Thyroid gland (tissue), 4 donors: ENCODE results near the gene PRELP. TPM values are rescaled to one million over a fixed set of nuclear protein-coding genes. Genes with fewer than 3 reads are reported as not detected.

Experiments
- DNase-seq, 2 donors: peaks; one replicate each; pipeline ENCODE4 v3.0.0-alpha.2; 2019
- H3K27ac ChIP-seq, 3 donors: fragments of 200-600 bp; sonication (generic); 1 replicate in 2 of 3; 2 replicates in 1 of 3; pipeline ENCODE4 v1.5.1; 2016 to 2019; ENCODE audit warnings: mild to moderate bottlenecking in 1 of 3, moderate library complexity in 1 of 3
- H3K27me3 ChIP-seq: fragments of 200-600 bp; sonication (generic); one replicate; pipeline ENCODE4 v1.5.1; 2019
- H3K36me3 ChIP-seq, 2 donors: fragments of 200-600 bp; sonication (generic); one replicate each; pipeline ENCODE4 v1.5.1; 2016 to 2019
- H3K4me1 ChIP-seq, 2 donors: fragments of 200-600 bp; sonication (generic); one replicate each; pipeline ENCODE4 v1.5.1; 2017 to 2019
- H3K4me3 ChIP-seq, 3 donors: fragments of 200-600 bp; sonication (generic); replicated peaks in 1 of 3; 1 replicate in 2 of 3; 2 replicates in 1 of 3; pipeline ENCODE4 v1.5.1; 2016; ENCODE audit warnings: mild to moderate bottlenecking in 1 of 3
- H3K9me3 ChIP-seq: fragments of 200-600 bp; sonication (generic); one replicate; pipeline ENCODE4 v1.5.1; 2017
- CTCF ChIP-seq, 6 experiments: fragments of 200-600 bp in 3 of 6; fragments of 450-650 bp in 3 of 6; sonication (generic) in 3 of 6; IDR thresholded peaks; one replicate each; pipeline ENCODE4 v1.5.1; 2016 to 2019; ENCODE audit warnings: antibody characterized with exemption in 6 of 6, mild to moderate bottlenecking in 2 of 6, inconsistent platforms in 1 of 6, moderate library complexity in 1 of 6
- POLR2A ChIP-seq, 2 donors: fragments of 450-650 bp; IDR thresholded peaks; one replicate each; pipeline ENCODE4 v1.6.1; 2017; ENCODE audit warnings: antibody characterized with exemption in 2 of 2, mild to moderate bottlenecking in 2 of 2, moderate library complexity in 1 of 2
- WGBS, 2 donors: methylation state at CpG; one replicate each; pipeline ENCODE4 v1.1.5; 2017; 5-methylcytosine and 5-hydroxymethylcytosine counted together
- intact Hi-C: fragments of 100-400 bp; cut with DNase I; formaldehyde crosslinking; loops from one replicate; pipeline ENCODE4 v1.15.1; 2023
- total RNA-seq, 4 donors: library from RNA; depleted of rRNA; stranded (reverse); fragments of >200 nt; gene quantifications; one replicate each; pipeline ENCODE4 v1.2.3, GENCODE V29; 2016

Gene PRELP
- total RNA-seq, 4 donors from 2014 or later: 17.5 to 86.1 (median 35.4) TPM

GRCh38 chr1:203509135-203509534 lies 33.5 kb downstream of the PRELP start:
- no peaks in the 10 kb centered on the region for H3K9me3 ChIP-seq
- no peak for TF ChIP-seq POLR2A (IDR thresholded peaks at IDR 0.05)
- TF ChIP-seq CTCF (IDR thresholded peaks at IDR 0.05): no peak
- H3K27ac ChIP-seq: no peak overlapping the region
- DNase-seq: no peak
- intact Hi-C loops: loop anchor here (10.0 kb wide), 1 partner anchor 116 kb away; the partner anchor contains the start of gene ATP2B4
- peaks cover 5 to 28% of the 10 kb centered on the region in 2 donors for H3K4me1 ChIP-seq
- no peak overlapping the region for H3K4me3 ChIP-seq
- H3K27me3 ChIP-seq: no peaks in the 10 kb centered on the region
- WGBS, 2 donors: 81 to 95% methylated on average over 1 of the region's 1 CpG
- no peaks in the 10 kb centered on the region for H3K36me3 ChIP-seq

- Histone ChIP-seq H3K4me1 (peaks cover 5 to 28% of the 10 kb centered on the region in 2 donors), H3K4me3 (no peak overlapping the region), H3K27ac (no peak overlapping the region), H3K27me3 (no peaks in the 10 kb centered on the region), H3K9me3 (no peaks in the 10 kb centered on the region), H3K36me3 (no peaks in the 10 kb centered on the region)
- TF ChIP-seq POLR2A (IDR thresholded peaks at IDR 0.05) (no peak), CTCF (IDR thresholded peaks at IDR 0.05) (no peak)
- WGBS, 2 donors: 73 to 83% methylated on average over 6 of the region's 6 CpGs
- no peak for DNase-seq
- intact Hi-C loops: no loop called here
These were observed 35.9 kb downstream of the PRELP start for GRCh38 chr1:203511513-203511912.

GRCh38 chr1:203511930-203512329 lies 36.3 kb downstream of the PRELP start:
- Histone ChIP-seq H3K36me3 (no peaks in the 10 kb centered on the region), H3K4me1 (peaks cover 5 to 25% of the 10 kb centered on the region in 2 donors), H3K9me3 (no peaks in the 10 kb centered on the region), H3K27me3 (no peaks in the 10 kb centered on the region), H3K4me3 (no peak overlapping the region), H3K27ac (no peak overlapping the region)
- no peak for TF ChIP-seq CTCF (IDR thresholded peaks at IDR 0.05)
- TF ChIP-seq POLR2A (IDR thresholded peaks at IDR 0.05): no peak
- no peak for DNase-seq
- intact Hi-C loops: no loop called here
- 88 to 89% methylated on average over 4 of the region's 4 CpGs for WGBS, 2 donors

- H3K27ac ChIP-seq: no peak overlapping the region
- TF ChIP-seq POLR2A (IDR thresholded peaks at IDR 0.05) (no peak), CTCF (IDR thresholded peaks at IDR 0.05) (no peak)
- no peaks in the 10 kb centered on the region for H3K36me3 ChIP-seq
- WGBS, 2 donors: 78 to 84% methylated on average over 1 of the region's 1 CpG
- intact Hi-C loops: no loop called here
- H3K4me1 ChIP-seq: peaks cover 0 to 20% of the 10 kb centered on the region in 2 donors
- H3K27me3 ChIP-seq: no peaks in the 10 kb centered on the region
- no peak overlapping the region for H3K4me3 ChIP-seq
- no peak for DNase-seq
- no peaks in the 10 kb centered on the region for H3K9me3 ChIP-seq
These were observed 36.9 kb downstream of the PRELP start for GRCh38 chr1:203512517-203512847.

- Histone ChIP-seq H3K27me3 (no peaks in the 10 kb centered on the region), H3K27ac (no peak overlapping the region), H3K4me3 (no peak overlapping the region), H3K4me1 (peaks cover 0 to 14% of the 10 kb centered on the region in 2 donors), H3K9me3 (no peaks in the 10 kb centered on the region), H3K36me3 (no peaks in the 10 kb centered on the region)
- intact Hi-C loops: no loop called here
- 59 to 70% methylated on average over 10 of the region's 10 CpGs for WGBS, 2 donors
- TF ChIP-seq POLR2A (IDR thresholded peaks at IDR 0.05): no peak
- no peak for TF ChIP-seq CTCF (IDR thresholded peaks at IDR 0.05)
- no peak for DNase-seq
These were observed 37.4 kb downstream of the PRELP start for GRCh38 chr1:203512848-203513584.
